ENCODE measurements around the gene ATAD1. TPM values are rescaled to one million over a fixed set of nuclear protein-coding genes. Genes with fewer than 3 reads are reported as not detected.

The ATAD1 gene
- total RNA-seq, 1 experiment from 2014 or later, result 46.7 TPM

- TF ChIP-seq, protein P1, sequence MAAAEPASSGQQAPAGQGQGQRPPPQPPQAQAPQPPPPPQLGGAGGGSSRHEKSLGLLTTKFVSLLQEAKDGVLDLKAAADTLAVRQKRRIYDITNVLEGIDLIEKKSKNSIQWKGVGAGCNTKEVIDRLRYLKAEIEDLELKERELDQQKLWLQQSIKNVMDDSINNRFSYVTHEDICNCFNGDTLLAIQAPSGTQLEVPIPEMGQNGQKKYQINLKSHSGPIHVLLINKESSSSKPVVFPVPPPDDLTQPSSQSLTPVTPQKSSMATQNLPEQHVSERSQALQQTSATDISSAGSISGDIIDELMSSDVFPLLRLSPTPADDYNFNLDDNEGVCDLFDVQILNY (CRISPR knock-in tag; IDR thresholded peaks at IDR 0.05), result no peak
- TF ChIP-seq STAT6 (CRISPR knock-in tag; conservative IDR thresholded peaks at IDR 0.05; ENCODE audit: low read depth) (no peak), ZSCAN18 (CRISPR knock-in tag; IDR thresholded peaks at IDR 0.05) (no peak), ZNF512 (CRISPR knock-in tag; IDR thresholded peaks at IDR 0.05; ENCODE audit: borderline replicate concordance) (no peak), ZNF121 (CRISPR knock-in tag; IDR thresholded peaks at IDR 0.05) (no peak), TCF7 (CRISPR knock-in tag; IDR thresholded peaks at IDR 0.05; ENCODE audit: low read depth) (no peak), NR1H2 (CRISPR knock-in tag; IDR thresholded peaks at IDR 0.05) (no peak)
- TF ChIP-seq, protein P2, sequence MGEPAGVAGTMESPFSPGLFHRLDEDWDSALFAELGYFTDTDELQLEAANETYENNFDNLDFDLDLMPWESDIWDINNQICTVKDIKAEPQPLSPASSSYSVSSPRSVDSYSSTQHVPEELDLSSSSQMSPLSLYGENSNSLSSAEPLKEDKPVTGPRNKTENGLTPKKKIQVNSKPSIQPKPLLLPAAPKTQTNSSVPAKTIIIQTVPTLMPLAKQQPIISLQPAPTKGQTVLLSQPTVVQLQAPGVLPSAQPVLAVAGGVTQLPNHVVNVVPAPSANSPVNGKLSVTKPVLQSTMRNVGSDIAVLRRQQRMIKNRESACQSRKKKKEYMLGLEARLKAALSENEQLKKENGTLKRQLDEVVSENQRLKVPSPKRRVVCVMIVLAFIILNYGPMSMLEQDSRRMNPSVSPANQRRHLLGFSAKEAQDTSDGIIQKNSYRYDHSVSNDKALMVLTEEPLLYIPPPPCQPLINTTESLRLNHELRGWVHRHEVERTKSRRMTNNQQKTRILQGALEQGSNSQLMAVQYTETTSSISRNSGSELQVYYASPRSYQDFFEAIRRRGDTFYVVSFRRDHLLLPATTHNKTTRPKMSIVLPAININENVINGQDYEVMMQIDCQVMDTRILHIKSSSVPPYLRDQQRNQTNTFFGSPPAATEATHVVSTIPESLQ (CRISPR knock-in tag; IDR thresholded peaks at IDR 0.05), result no peak
Observed at GRCh38 chr10:87712913-87713616, 105.0 kb downstream of the ATAD1 start (continued).

GRCh38 chr10:87707254-87707653, 110.8 kb downstream of the ATAD1 start:
- H3K9me3 Mint-ChIP-seq, result no peaks in the 10 kb centered on the region
- H3K27me3 Mint-ChIP-seq (ENCODE audit: low read depth), result no peaks in the 10 kb centered on the region
- H3K4me1 Mint-ChIP-seq, result peaks cover 2% of the 10 kb centered on the region; the same call in 1 of the 2 replicates
- H3K27ac Mint-ChIP-seq, result no peak overlapping the region
- ATAC-seq (no peak), DNase-seq (ENCODE audit: low spot score) (no peak)
- H3K36me3 Mint-ChIP-seq, result no peaks in the 10 kb centered on the region
- H3K4me3 Mint-ChIP-seq, result no peak overlapping the region
- CTCF ChIA-PET, result no interaction called here
- POLR2A ChIA-PET, result no interaction called here
- TF ChIP-seq ZNF232 (CRISPR knock-in tag; IDR thresholded peaks at IDR 0.05), result no peak
- TF ChIP-seq ESRRA (CRISPR knock-in tag; IDR thresholded peaks at IDR 0.05; ENCODE audit: borderline replicate concordance), result no peak
- TF ChIP-seq, protein P3, sequence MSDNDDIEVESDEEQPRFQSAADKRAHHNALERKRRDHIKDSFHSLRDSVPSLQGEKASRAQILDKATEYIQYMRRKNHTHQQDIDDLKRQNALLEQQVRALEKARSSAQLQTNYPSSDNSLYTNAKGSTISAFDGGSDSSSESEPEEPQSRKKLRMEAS (CRISPR knock-in tag; IDR thresholded peaks at IDR 0.05), result no peak
- TF ChIP-seq, protein P1 (CRISPR knock-in tag; IDR thresholded peaks at IDR 0.05), result no peak
- TF ChIP-seq ZNF512 (CRISPR knock-in tag; IDR thresholded peaks at IDR 0.05; ENCODE audit: borderline replicate concordance), result no peak
- TF ChIP-seq, protein P4, sequence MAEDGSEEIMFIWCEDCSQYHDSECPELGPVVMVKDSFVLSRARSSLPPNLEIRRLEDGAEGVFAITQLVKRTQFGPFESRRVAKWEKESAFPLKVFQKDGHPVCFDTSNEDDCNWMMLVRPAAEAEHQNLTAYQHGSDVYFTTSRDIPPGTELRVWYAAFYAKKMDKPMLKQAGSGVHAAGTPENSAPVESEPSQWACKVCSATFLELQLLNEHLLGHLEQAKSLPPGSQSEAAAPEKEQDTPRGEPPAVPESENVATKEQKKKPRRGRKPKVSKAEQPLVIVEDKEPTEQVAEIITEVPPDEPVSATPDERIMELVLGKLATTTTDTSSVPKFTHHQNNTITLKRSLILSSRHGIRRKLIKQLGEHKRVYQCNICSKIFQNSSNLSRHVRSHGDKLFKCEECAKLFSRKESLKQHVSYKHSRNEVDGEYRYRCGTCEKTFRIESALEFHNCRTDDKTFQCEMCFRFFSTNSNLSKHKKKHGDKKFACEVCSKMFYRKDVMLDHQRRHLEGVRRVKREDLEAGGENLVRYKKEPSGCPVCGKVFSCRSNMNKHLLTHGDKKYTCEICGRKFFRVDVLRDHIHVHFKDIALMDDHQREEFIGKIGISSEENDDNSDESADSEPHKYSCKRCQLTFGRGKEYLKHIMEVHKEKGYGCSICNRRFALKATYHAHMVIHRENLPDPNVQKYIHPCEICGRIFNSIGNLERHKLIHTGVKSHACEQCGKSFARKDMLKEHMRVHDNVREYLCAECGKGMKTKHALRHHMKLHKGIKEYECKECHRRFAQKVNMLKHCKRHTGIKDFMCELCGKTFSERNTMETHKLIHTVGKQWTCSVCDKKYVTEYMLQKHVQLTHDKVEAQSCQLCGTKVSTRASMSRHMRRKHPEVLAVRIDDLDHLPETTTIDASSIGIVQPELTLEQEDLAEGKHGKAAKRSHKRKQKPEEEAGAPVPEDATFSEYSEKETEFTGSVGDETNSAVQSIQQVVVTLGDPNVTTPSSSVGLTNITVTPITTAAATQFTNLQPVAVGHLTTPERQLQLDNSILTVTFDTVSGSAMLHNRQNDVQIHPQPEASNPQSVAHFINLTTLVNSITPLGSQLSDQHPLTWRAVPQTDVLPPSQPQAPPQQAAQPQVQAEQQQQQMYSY (CRISPR knock-in tag; IDR thresholded peaks at IDR 0.05), result no peak
- TF ChIP-seq E2F4 (CRISPR knock-in tag; IDR thresholded peaks at IDR 0.05; ENCODE audit: borderline replicate concordance, low read depth), result no peak
- TF ChIP-seq E2F1 (CRISPR knock-in tag; IDR thresholded peaks at IDR 0.05), result no peak

Data from WTC11 (cell line).